ENCODE results near the gene B3GAT1. TPM values are rescaled to one million over a fixed set of nuclear protein-coding genes. Genes with fewer than 3 reads are reported as not detected.

The B3GAT1 gene
- total RNA-seq, 1 experiment from 2014 or later = 34.3 TPM

GRCh38 chr11:134355136-134355535 lies 56.9 kb downstream of the B3GAT1 start:
- Mint-ChIP-seq H3K27ac (no peak overlapping the region), H3K27me3 (ENCODE audit: low read depth) (peaks cover 33% of the 10 kb centered on the region), H3K36me3 (ENCODE audit: insufficient read depth in 1 of 3, low read depth in 3 of 3) (no peaks in the 10 kb centered on the region; a peak in 2 of 7 replicates), H3K9me3 (peaks cover 5 to 6% of the 10 kb centered on the region in 2 experiments; a peak in 3 of 5 replicates), H3K4me1 (peaks cover 4 to 7% of the 10 kb centered on the region in 2 experiments), H3K4me3 (no peak overlapping the region)
- Histone ChIP-seq H4K91ac (ENCODE audit: insufficient read length, low read depth, low read length) (no peak overlapping the region), H3K23me2 (ENCODE audit: insufficient read length, low read depth, low read length, poor library complexity, severe bottlenecking) (no peaks in the 10 kb centered on the region), H3K4ac (ENCODE audit: low read depth, low read length) (no peak overlapping the region), H3K9ac (ENCODE audit: extremely low read depth, insufficient read length, low read length) (no peak overlapping the region), H3K27ac (ENCODE audit: insufficient read length, low read depth, low read length) (no peak overlapping the region), H2BK12ac (ENCODE audit: insufficient read length, low read depth, low read length) (no peak overlapping the region), H3K4me1 (ENCODE audit: insufficient read depth, low read length) (no peaks in the 10 kb centered on the region; the same call in 1 of the 2 replicates), H4K5ac (ENCODE audit: insufficient read length, low read depth, low read length) (no peak overlapping the region), H4K20me1 (ENCODE audit: control insufficient read depth, insufficient read depth, insufficient read length) (no peaks in the 10 kb centered on the region), H3K23ac (ENCODE audit: insufficient read length, low read depth, low read length) (no peak overlapping the region), H3K79me1 (ENCODE audit: insufficient read depth, low read depth, low read length, poor library complexity, severe bottlenecking) (no peaks in the 10 kb centered on the region), H2AK5ac (ENCODE audit: insufficient read length, low read length) (no peak overlapping the region), H3T11ph (ENCODE audit: low read length) (no peak overlapping the region), H2BK120ac (ENCODE audit: low read depth, low read length, poor library complexity, severe bottlenecking) (no peak overlapping the region), H2BK20ac (ENCODE audit: low read depth, low read length, poor library complexity, severe bottlenecking) (no peak overlapping the region), H3K27me3 (ENCODE audit: insufficient read depth, low read length) (peaks cover 3% of the 10 kb centered on the region; the same call in 1 of the 2 replicates), H3K14ac (ENCODE audit: insufficient read depth, low read length) (no peak overlapping the region), H3K79me2 (ENCODE audit: insufficient read depth, low read length) (no peaks in the 10 kb centered on the region), H2BK15ac (ENCODE audit: low read depth, low read length) (no peak overlapping the region), H3K9me3 (ENCODE audit: control insufficient read depth, low read depth, low read length) (no peaks in the 10 kb centered on the region), H2BK5ac (ENCODE audit: insufficient read length, low read length) (no peak overlapping the region), H3K4me2 (ENCODE audit: insufficient read depth, insufficient read length, low read length) (no peak overlapping the region), H3K18ac (ENCODE audit: insufficient read length, low read depth, low read length) (no peak overlapping the region), H2AFZ (ENCODE audit: low read length) (no peak overlapping the region), H3K56ac (ENCODE audit: insufficient read length, low read depth, low read length) (no peak overlapping the region), H4K8ac (replicated peaks; ENCODE audit: insufficient read length, low read depth, low read length) (no peak overlapping the region)
- DNase-seq = no peak
- WGBS (ENCODE audit: extremely low coverage, insufficient read length, low lambda C conversion rate) = no CpG with 5 or more reads among the region's 2 CpGs
- TF ChIP-seq CTCF (conservative IDR thresholded peaks at IDR 0.05) = no peak
